Cerebellar nuclear complex (tissue), 1 donor: ENCODE data around the gene EVPLL.
A peak's percentile ranks its signal among the peaks of the same experiment; 100 is the strongest.
"Not testable (repeated sequence)": the region's sequence is repeated elsewhere in the genome, so short reads cannot be mapped to it uniquely, and the experiment has no call there.

Source experiments
- DNase-seq, 2 experiments: peaks; one replicate each; lab custom pipeline; 2025; lab: John Stamatoyannopoulos, UW

Gene EVPLL

DNA sequence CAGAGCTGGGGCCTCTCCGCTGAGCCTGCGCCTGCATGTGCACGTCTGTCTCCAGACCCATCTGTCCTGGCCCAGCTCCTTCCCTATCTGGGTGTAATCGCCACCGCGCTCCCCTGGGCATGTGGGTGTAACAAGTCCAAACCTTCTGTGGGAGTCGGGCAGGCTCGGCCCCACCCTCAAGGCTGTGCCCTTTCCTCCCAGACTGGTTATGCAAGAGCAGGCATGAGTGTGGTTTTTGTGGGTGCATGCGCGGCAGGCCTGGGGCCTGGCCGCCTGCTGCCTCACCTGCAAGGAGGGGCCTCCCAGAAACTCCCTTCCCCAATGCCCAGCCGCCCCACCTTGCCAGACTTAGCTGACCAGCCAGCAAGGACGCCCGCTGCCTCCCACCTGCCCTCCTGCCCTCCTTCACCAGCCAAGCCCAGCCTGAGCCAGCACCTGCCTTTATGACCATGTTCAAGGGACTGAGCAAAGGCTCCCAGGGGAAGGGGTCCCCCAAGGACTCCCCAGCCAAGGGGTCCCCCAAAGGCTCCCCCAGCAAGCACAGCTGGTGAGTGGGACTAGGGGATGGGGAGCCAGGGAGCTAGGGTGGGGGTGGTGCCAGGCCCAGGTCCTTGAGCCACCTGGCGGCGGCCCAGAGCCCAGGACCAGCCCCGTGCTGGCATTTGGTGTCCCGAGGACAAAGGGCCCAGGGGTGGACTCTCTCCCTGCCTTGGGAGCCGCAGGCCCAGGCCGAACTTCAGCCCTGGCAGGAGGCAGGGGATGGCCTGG lies at the start of gene EVPLL:
TSS of gene EVPLL (plus strand) at position 342 of the 768 bp plus-strand sequence. CDS start 3,160 bp downstream, outside the sequence.
- DNase-seq = no peak

DNA sequence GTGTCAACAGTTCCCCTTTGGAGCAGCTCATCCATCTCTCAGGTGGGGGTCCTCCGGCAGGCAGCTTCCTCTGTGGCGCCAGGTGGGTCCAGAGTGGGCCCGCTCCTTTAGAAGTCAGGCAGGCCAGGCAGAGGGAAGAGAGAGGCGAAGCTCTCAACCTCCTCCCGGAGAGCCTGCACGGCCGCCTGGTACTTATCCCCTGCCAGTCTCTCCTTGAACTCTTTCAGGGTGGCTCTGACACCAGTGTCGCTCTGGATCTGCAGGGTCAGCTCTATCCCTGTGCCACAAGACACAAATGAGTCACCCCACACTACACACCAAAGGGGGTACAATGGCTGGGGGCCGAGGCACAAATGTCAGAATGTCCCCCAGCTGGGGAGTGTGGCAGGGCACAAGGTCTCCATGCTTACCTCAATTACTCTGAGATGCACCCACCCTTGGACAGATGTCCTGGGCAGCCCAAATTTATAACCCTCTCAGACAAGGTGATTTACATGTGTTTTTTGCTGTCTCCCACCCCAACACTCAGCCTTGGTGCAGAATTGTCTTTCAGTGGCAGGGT lies 48.9 kb upstream of the EVPLL start:
- no peak for DNase-seq

GRCh38 chr17:18331879-18332278 lies 45.7 kb upstream of the EVPLL start:
- no peak for DNase-seq

DNA sequence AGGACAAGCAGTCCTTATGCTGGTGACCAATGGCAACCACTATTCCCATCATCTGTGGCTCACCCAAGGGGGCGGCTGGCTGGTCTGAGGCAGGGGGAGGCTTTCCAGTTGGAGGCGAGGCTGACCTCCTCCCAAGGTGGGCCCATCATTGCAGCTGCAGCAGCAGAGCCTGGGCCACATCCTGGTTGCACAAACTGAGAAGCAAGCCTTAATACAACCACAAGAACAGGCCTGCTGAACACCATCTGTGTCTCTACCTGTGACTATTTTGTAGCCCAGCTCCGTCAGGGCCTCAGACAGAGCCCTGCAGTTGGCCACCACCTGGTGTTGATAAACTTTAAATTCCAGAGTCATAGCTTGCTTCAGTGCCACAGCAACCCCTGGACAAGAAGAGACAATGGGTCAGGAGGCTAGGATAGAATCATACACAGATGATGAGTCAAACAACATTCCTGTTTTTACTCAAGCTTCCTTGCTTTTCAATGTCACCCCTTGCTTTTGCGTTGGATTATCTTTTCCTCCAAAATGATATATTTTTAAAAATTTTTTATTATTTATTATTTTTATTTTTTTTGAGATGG lies 44.6 kb upstream of the EVPLL start:
- no peak for DNase-seq

DNA sequence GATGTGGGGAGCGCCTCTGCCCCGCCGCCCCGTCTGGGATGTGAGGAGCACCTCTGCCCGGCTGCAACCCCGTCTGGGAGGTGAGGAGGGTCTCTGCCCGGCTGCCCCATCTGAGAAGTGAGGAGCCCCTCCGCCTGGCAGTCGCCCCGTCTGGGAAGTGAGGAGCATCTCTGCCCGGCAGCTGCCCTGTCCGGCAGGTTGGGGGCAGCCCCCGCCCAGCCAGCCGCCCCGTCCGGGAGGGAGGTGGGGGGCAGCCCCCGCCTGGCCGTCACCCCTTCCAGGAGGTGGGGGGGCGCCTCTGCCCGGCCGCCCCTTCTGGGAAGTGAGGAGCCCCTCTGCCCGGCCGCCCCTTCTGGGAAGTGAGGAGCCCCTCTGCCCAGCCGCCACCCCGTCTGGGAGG lies 39.4 kb upstream of the EVPLL start:
- DNase-seq = not testable (repeated sequence)

DNA sequence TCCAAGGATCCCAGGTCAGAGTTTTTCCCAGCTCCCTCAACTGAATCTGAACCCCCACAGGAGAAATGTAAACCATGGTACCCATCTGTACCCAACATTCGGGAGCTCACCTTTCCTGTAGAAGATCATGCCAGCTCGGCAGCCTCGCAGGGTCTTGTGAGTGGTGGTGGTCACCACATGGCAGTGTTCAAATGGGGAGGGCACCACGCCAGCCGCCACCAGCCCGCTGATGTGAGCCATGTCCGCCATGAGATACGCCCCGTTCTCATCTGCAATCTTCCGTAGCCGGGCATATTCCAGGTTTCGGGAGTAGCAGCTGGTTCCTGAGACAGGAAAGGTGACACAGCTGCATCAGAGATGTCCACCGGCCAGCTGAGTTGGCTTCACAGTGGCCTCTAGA lies 37.6 kb upstream of the EVPLL start:
- DNase-seq = no peak

- no peak for DNase-seq
Measured at GRCh38 chr17:18344021-18344420, 33.6 kb upstream of the EVPLL start.

GRCh38 chr17:18353541-18353940 lies 24.0 kb upstream of the EVPLL start:
- DNase-seq = no peak

- DNase-seq = no peak
Measured at GRCh38 chr17:18356624-18357023, 21.0 kb upstream of the EVPLL start.

DNA sequence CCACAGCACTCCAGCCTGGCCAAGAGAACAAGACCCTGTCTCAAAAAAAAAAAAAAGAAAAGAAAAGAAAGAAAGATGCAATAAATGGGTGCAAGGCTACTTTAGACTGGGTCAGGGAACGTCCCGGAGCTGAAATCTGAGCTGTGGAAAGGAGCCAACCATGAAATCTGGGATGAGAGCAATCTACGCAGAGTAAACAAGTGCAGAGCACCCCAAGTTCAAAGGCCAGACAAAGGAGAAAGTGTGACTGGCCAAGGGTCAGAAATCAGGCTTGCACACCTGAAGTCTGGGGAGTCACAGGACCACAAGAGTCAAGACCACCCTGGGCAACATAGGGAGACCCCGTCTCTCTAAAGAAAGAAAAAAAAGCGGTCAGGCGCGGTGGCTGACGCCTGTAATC lies 17.1 kb upstream of the EVPLL start:
- no peak for DNase-seq

DNA sequence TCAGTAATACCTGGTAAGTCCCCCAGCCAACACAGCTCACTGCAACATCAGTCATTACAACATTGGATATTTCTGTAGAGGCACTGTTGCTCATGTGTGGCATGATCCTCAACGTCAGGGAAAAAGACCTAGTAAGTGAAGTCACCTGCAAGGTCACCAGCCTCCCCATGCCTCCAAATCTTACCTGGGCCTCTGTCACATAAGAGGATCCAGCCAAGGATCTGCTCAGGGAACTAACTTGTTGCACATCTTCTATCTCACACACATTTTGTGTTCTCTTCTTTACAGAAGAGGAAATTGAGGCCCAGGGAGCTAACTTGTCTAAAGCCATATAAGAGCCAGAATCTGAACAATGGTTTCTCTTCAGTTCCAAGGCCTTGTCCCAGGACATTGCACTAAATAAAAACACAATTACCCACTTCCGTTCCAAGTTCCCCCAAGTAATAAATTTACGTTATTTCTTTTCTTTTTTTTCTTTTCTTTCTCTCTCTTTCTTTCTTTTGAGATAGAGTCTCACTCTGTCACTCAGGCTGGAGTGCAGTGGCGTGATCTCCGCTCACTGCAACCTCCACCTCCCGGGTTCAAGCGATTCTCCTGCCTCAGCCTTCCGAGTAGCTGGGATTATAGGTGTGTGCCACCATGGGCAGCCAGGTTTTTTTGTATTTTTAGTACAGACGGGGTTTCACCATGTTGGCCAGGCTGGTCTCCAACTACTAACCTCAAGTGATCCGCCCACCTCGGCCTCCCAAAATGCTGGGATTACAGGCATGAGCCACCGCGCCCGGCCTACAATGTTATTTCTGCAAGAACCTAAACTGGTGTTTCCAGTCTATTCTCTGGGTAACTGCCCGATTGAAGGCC lies 15.5 kb upstream of the EVPLL start:
- no peak for DNase-seq

DNA sequence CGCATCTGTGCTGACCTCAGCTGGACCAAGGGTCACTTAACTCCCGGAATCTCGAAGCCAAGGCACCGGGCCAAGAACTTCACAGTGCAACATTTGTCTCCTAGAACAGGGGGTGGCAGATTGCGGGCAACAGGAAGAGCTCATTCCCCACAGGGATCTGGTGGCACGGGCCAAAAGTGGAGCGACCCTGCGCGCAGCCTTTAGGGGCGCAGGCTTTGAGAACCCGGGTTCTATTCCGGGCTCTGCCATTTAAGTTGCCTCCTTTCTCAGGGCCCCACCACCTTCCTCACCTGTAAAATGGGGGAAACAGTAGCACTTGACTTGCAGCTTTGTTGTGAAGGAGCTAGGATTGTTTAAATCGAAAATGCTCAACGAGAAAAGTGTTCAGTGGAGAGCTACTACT lies 14.9 kb upstream of the EVPLL start:
- DNase-seq = no peak

DNA sequence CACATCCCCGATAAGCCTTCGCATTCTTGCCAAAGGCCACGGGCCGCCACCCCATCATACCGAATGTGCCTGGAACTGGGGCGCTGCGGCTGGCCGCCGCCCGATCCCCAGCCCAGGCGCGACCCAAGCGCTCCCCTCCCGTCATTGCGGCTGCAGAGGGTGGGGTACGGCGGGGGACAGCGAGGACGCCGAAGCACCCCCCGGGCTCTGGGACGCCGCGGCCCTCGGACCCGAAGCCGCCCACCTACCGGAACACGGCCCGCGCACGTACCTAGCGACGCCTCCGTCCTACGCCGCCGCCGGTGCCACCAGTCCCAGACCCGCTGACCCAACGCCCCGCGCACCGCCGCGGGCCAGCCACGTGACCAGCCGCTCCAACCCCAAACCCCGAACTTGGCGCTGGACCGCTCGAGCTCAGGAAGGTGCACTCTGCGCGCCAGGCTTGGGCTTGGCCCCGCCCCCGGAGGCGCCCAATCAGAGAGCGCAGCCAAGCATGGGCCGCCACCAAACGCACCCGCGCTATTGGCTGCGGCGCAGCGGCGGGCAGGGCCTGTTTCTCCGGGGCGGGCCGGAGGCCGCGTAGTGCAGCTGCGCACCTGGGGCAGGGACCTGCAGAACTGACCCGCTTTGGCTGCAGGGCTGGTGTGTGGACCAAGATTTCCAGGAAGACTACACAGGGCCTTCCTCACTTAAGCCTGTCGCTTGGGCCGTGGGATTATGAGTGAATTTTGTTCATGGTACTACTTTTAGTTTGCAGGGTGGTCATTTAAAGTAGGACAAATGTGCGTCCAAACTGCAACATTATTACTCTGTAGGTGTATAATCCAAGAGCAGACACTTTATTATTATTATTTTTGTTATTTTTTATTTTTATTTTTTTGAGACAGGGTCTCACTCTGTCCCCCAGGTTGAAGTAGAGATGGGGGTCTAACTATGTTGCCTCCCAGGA lies 14.2 kb upstream of the EVPLL start, which contains the start of gene SHMT1:
TSS of gene SHMT1 (minus strand) at position 450 of the 949 bp plus-strand sequence. CDS start 7,569 bp downstream, outside the sequence.
- peak; percentile 69 to 87 for DNase-seq

DNA sequence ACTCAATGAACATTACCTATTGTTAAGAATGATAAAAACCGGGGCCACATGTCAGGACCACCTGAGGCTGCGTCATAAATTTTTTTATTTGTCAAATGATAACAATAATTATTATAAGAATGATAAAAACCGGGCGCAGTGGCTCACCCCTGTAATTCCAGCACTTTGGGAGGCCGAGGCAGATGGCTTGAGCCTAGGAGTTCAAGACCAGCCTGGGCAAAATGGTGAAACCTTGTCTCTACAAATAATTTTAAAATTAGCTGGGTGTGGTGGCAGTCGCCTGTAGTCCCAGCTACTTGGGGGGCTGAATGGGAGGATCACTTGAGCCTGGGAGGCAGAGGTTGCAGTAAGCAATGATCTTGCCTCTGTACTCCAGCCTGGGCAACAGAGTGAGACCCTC lies 13.4 kb upstream of the EVPLL start:
- no peak for DNase-seq

GRCh38 chr17:18368946-18369345 lies 8.6 kb upstream of the EVPLL start:
- DNase-seq = no peak

DNA sequence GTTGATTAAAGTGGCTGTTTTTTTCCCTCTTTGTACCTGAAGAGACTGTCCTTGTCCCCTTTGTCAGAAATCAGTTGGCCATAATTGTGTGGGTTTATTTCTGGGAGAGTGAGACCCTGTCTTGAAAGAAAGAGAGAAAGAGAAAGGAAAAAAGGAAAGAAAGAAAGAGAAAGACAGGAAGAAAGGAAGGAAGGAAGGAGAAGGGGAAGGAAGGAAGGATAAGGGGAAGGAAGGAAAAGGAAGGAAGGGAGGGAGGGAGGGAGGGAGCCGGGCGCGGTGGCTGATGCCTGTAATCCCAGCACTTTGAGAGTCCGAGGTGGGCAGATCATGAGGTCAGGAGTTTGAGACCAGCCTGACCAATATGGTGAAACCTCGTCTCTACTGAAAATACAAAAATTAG lies 6.8 kb upstream of the EVPLL start:
- no peak for DNase-seq

- DNase-seq = no peak
Measured at GRCh38 chr17:18371455-18371854, 6.1 kb upstream of the EVPLL start.

GRCh38 chr17:18373181-18373580 lies 4.4 kb upstream of the EVPLL start:
- DNase-seq = not testable (repeated sequence)

DNA sequence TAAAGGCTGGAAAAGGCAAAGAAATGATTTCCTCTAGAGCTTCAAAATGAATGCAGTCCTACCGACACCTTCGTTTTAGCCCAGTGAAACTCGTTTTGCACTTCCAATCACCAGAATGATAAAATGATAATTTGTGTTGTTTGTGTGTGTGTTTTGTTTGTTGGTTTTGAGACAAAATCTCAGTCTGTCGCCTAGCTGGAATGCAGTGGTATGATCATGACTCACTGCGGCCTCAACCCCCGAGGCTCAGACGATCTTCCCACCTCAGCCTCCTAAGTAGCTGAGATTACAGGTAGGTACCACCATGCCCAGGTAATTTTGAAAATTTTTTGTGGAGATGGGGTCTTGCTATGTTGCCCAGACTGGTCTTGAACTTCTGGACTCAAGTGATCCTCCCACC lies 3.4 kb upstream of the EVPLL start:
- DNase-seq = no peak

DNA sequence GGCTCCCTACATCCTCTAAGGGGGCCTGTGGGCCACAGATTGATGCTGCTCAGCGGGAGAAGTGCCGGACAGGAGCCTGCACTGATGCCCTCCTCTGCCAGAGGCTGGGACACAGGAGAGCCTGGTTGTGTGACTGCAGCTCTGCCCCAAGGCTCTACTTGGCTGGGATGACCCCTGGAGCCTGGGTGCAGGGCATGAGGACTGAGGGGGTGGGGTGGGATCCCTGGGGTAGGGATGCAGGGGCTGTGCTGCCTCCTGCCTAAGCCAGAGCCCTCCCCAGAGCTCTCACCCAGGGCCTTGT lies 577 bp downstream of the EVPLL start:
- no peak for DNase-seq

- DNase-seq = not testable (repeated sequence)
Measured at GRCh38 chr17:18378614-18379013, 1.0 kb downstream of the EVPLL start.
